Testis (tissue), 3 donors: ENCODE data around the gene ADNP. TPM values are rescaled to one million over a fixed set of nuclear protein-coding genes. Genes with fewer than 3 reads are reported as not detected.
A peak's percentile ranks its signal among the peaks of the same experiment; 100 is the strongest.

ENCODE experiments used
- DNase-seq: peaks from one replicate; pipeline ENCODE4 v3.0.0-alpha.2; 2019
- H3K27ac ChIP-seq, 2 donors: fragments of 200-600 bp; sonication (generic); one replicate each; pipeline ENCODE4 v1.5.1; 2019
- H3K27me3 ChIP-seq: fragments of 200-600 bp; sonication (generic); one replicate; pipeline ENCODE4 v1.5.1; 2019
- H3K36me3 ChIP-seq: fragments of 200-600 bp; sonication (generic); one replicate; pipeline ENCODE4 v1.5.1; 2017; ENCODE audit warnings: low read depth; ENCODE audit errors: missing control alignments
- H3K4me1 ChIP-seq: fragments of 200-600 bp; sonication (generic); one replicate; pipeline ENCODE4 v1.5.1; 2019
- H3K4me3 ChIP-seq, 2 donors: fragments of 200-600 bp; sonication (generic); one replicate each; pipeline ENCODE4 v1.5.1; 2017 to 2019
- H3K9me3 ChIP-seq: fragments of 200-600 bp; sonication (generic); one replicate; pipeline ENCODE4 v1.5.1; 2017
- POLR2A ChIP-seq: fragments of 450-650 bp; IDR thresholded peaks from one replicate; pipeline ENCODE4 v1.6.1; 2017; ENCODE audit warnings: antibody characterized with exemption, mild to moderate bottlenecking, moderate library complexity
- WGBS, 2 donors: methylation state at CpG; one replicate each; pipeline ENCODE4 v1.1.5; 2018; 5-methylcytosine and 5-hydroxymethylcytosine counted together
- intact Hi-C: fragments of 100-400 bp; cut with DNase I; formaldehyde crosslinking; loops from one replicate; pipeline ENCODE4 v1.15.1; 2023; ENCODE audit warnings: low total_unique reads
- polyA plus RNA-seq: library from polyadenylated mRNA; stranded (reverse); fragments of 350-450 nt; fragmentation: Illumina TruSeq; extraction: RNeasy Lipid Tissue Mini Kit (QIAGEN cat#74804); gene quantifications from one replicate; pipeline ENCODE4 v1.2.3, GENCODE V29; 2014; ENCODE audit warnings: low read depth, low replicate concordance; ENCODE audit not compliant: insufficient read depth
- total RNA-seq, 2 donors: library from RNA; depleted of rRNA; stranded (reverse); fragments of >200 nt; gene quantifications; one replicate each; pipeline ENCODE4 v1.2.3, GENCODE V29; 2016
- TF ChIP-seq, protein P1 (sequence below), 3 experiments: fragments of 450-650 bp in 2 of 3; fragments of 200-600 bp in 1 of 3; sonication (generic) in 1 of 3; IDR thresholded peaks; one replicate each; pipeline ENCODE4 v1.5.1; 2016 to 2019; ENCODE audit warnings: antibody characterized with exemption in 3 of 3, mild to moderate bottlenecking in 2 of 3, moderate library complexity in 1 of 3

Gene ADNP
- total and polyA plus RNA-seq, 3 donors from 2014 or later, result 83.5 to 110 (median 101) TPM

- 7 to 8% methylated on average over 13 of the region's 13 CpGs for WGBS, 2 donors
- H3K4me3 ChIP-seq, result peak overlapping the region; percentile 83 to 86
- H3K36me3 ChIP-seq, result no peaks in the 10 kb centered on the region
- H3K27ac ChIP-seq, result peak overlapping the region; percentile 84 to 97
- no peak for TF ChIP-seq POLR2A
- TF ChIP-seq, protein P1, sequence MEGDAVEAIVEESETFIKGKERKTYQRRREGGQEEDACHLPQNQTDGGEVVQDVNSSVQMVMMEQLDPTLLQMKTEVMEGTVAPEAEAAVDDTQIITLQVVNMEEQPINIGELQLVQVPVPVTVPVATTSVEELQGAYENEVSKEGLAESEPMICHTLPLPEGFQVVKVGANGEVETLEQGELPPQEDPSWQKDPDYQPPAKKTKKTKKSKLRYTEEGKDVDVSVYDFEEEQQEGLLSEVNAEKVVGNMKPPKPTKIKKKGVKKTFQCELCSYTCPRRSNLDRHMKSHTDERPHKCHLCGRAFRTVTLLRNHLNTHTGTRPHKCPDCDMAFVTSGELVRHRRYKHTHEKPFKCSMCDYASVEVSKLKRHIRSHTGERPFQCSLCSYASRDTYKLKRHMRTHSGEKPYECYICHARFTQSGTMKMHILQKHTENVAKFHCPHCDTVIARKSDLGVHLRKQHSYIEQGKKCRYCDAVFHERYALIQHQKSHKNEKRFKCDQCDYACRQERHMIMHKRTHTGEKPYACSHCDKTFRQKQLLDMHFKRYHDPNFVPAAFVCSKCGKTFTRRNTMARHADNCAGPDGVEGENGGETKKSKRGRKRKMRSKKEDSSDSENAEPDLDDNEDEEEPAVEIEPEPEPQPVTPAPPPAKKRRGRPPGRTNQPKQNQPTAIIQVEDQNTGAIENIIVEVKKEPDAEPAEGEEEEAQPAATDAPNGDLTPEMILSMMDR (IDR thresholded peaks at IDR 0.05), result peak; percentile 82 to 92 (median 90)
- intact Hi-C loops, result loop anchor here (10.0 kb wide), 1 partner anchor 135 kb away; the partner anchor contains the start of gene BCAS4
- H3K4me1 ChIP-seq, result peaks cover 19% of the 10 kb centered on the region
- H3K9me3 ChIP-seq, result no peaks in the 10 kb centered on the region
- peak; percentile 97 for DNase-seq
- H3K27me3 ChIP-seq, result no peaks in the 10 kb centered on the region
Observed at GRCh38 chr20:50929299-50930138, 1.7 kb downstream of the ADNP start.

GRCh38 chr20:50928469-50928868 is 2.8 kb downstream of the ADNP start:
- Histone ChIP-seq H3K27ac (peak overlapping the region; percentile 1 to 31), H3K9me3 (no peaks in the 10 kb centered on the region), H3K27me3 (no peaks in the 10 kb centered on the region), H3K4me3 (peak overlapping the region in 1 of 2 donors; percentile 86), H3K36me3 (no peaks in the 10 kb centered on the region), H3K4me1 (peaks cover 19% of the 10 kb centered on the region)
- no peak for DNase-seq
- 34 to 51% methylated on average over 5 of the region's 5 CpGs for WGBS, 2 donors
- TF ChIP-seq POLR2A, result no peak
- TF ChIP-seq, protein P1 (IDR thresholded peaks at IDR 0.05), result peak in 1 of 3 experiments; percentile 24
- intact Hi-C loops, result loop anchor here (10.0 kb wide), 1 partner anchor 134 kb away; the partner anchor contains the start of gene BCAS4

- no peak overlapping the region for H3K27ac ChIP-seq
- H3K4me1 ChIP-seq, result peaks cover 26% of the 10 kb centered on the region
- no peaks in the 10 kb centered on the region for H3K27me3 ChIP-seq
- intact Hi-C loops, result loop anchor here (10.0 kb wide), 1 partner anchor 132 kb away; the partner anchor contains the start of gene BCAS4
- H3K36me3 ChIP-seq, result no peaks in the 10 kb centered on the region
- DNase-seq, result no peak
- no peak for TF ChIP-seq POLR2A
- TF ChIP-seq, protein P1 (IDR thresholded peaks at IDR 0.05), result no peak
- WGBS, 2 donors, result 26 to 39% methylated on average over 1 of the region's 1 CpG
- H3K9me3 ChIP-seq, result no peaks in the 10 kb centered on the region
- no peak overlapping the region for H3K4me3 ChIP-seq
Observed at GRCh38 chr20:50926530-50926929, 4.7 kb downstream of the ADNP start.

- intact Hi-C loops, result loop anchor here (10.0 kb wide), 1 partner anchor 130 kb away; the partner anchor contains the start of gene BCAS4
- no peak overlapping the region for H3K27ac ChIP-seq
- no peaks in the 10 kb centered on the region for H3K27me3 ChIP-seq
- 53 to 57% methylated on average over 2 of the region's 2 CpGs for WGBS, 2 donors
- no peaks in the 10 kb centered on the region for H3K36me3 ChIP-seq
- H3K4me3 ChIP-seq, result no peak overlapping the region
- H3K9me3 ChIP-seq, result no peaks in the 10 kb centered on the region
- TF ChIP-seq, protein P1 (IDR thresholded peaks at IDR 0.05), result no peak
- no peak for TF ChIP-seq POLR2A
- H3K4me1 ChIP-seq, result peaks cover 32% of the 10 kb centered on the region
- no peak for DNase-seq
Observed at GRCh38 chr20:50924261-50924920, 6.8 kb downstream of the ADNP start.
